ENCODE results near the gene UPB1.

DNA sequence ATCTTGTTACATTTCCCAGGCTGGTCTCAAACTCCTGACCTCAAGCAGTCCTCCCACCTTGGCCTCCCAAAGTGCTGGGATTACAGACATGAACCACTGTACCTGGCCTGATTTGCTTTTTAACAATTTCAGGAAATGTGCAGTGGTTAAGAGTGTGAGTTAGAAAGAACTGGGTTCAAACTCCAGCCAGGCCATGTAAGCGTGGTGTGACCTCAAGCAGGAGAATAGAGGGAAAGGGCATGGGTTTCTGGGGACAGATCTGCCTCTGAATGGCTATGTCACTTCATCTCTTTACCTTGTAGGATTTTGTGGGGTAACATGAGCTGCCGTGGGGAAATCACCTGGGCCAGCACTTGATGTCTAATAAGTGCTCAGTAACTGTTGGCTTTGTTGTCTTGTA is 69.9 kb downstream of the UPB1 start:
- TF ChIP-seq, protein P1, sequence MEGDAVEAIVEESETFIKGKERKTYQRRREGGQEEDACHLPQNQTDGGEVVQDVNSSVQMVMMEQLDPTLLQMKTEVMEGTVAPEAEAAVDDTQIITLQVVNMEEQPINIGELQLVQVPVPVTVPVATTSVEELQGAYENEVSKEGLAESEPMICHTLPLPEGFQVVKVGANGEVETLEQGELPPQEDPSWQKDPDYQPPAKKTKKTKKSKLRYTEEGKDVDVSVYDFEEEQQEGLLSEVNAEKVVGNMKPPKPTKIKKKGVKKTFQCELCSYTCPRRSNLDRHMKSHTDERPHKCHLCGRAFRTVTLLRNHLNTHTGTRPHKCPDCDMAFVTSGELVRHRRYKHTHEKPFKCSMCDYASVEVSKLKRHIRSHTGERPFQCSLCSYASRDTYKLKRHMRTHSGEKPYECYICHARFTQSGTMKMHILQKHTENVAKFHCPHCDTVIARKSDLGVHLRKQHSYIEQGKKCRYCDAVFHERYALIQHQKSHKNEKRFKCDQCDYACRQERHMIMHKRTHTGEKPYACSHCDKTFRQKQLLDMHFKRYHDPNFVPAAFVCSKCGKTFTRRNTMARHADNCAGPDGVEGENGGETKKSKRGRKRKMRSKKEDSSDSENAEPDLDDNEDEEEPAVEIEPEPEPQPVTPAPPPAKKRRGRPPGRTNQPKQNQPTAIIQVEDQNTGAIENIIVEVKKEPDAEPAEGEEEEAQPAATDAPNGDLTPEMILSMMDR (conservative IDR thresholded peaks at IDR 0.05; ENCODE audit: low read depth, low read length), result no peak
- TF ChIP-seq EZH2 (IDR thresholded peaks at IDR 0.05; ENCODE audit: borderline replicate concordance, low read depth, low read length, poor library complexity, severe bottlenecking), result no peak

Measured in A673 (cell line).